ENCODE measurements around the gene PTPRG.
"Not testable (repeated sequence)": the region's sequence is repeated elsewhere in the genome, so short reads cannot be mapped to it uniquely, and the experiment has no call there.

PTPRG gene

DNA sequence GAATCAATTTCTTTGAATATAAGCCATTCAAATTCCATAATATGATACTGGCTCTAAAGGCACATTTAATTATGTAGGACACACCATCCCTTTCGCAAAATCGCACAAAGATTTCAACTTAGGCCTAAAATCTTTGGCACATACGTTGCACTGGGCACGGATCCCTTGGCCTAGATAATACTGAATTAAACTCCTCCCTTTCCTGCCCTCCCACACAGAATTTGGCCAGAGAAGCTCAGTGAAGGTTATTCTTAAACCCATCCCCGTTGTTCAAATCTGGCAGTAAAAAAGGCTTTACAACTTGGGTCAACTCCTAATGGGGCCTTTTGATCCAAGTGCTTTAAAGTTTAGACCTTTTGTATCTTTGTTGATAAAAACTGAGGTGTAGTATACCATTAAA, 247.2 kb downstream of the PTPRG start:
- no peak for DNase-seq

GRCh38 chr3:61808999-61809398, 247.6 kb downstream of the PTPRG start:
- no peak for DNase-seq

DNA sequence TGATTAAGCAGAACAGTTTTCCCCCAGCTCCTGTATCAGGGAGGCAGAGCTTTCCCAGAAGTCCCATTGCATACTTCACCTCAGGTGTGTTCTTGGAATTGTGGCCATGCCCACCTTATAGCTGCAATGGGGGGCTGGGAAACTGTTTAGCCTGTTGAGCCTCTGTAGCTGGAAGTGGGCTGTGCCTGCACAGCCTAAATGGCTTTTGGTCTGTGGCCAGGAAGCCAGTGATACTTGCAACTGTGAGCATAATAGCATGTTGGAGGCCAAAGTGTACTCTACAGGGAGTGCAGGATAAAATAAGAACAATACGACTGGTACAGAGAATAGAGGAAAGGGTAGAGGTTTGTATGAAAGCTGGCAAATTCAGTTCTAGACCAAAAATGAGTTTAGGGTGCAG, 248.5 kb downstream of the PTPRG start:
- no peak for DNase-seq

- DNase-seq, result no peak
Measured at GRCh38 chr3:61810953-61811497, 249.7 kb downstream of the PTPRG start.

DNA sequence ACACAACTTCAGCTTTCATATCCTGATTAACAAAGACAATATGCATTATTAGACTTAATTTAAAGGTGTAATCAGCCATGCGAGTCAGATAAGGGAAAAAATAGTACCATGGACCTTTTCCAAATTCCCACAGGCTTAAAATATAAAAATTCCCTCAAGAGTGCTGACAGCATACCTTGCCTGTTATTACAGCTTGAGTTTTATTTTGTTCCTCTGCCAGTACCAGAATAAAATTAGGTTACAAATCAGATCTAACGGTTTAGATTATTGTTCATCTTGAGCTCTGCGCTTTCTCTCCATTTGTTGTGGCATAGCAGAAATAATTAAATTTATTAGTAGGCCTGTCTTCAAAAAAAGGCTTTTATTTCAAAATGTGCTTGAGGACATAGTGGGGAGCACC, 250.3 kb downstream of the PTPRG start:
- no peak for DNase-seq

DNA sequence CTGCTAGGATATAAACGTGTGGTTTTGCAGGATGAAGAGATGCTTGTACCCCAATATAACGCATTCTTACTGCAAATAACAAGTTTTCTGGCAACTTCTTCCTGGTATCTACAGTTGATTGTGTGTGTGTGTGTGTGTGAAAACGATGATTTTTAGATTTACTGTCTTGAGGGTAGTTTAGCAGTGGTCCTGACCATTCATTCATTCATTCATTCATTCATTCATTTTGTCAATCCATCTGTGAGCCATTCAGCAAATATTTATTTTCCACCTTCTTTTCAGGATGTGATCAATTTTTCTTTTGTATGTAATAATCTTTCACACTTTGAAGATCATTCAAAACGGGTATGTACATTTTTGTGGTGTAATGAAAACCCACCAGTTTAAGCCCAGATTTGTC, 250.7 kb downstream of the PTPRG start:
- DNase-seq, result no peak

DNA sequence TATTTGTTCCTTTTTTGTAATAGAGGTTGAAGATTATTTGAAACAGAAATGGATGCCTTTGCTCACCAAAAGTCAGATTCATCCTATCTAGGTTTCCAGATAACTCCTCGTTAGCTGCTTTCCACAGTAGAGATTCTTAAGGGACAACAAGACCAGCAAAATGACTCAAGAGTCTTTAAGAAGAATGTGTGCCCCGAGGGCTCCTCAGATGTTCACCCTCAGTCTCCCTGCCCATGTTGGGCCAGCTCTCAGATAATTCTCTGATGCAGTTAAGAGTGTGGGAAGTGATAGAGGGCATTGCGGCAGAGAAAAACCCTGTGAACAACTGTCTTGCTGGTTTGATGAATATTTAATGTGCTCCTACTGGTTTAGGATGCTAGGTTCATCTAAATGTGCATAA, 251.1 kb downstream of the PTPRG start:
- no peak for DNase-seq

- DNase-seq, result no peak
Measured at GRCh38 chr3:61813636-61814035, 252.3 kb downstream of the PTPRG start.

DNA sequence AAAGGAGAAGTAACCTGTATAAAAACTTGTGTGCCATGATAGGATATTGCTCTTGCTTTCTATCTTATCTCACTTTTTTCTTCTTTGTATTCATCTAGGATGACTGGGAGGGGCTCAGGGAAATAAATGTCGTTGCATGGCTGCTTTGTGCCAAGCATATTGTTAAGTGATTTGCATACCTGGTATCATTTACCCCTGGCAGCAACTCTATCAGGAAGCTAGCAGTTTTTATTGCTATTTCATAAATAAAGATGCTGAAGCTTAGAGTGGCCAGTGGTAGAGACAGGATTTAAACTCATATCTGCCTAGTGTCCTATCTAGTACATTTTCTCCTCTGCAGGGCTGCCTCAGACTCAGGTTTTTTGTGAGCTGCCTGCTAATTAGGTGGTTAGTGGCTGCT, 253.3 kb downstream of the PTPRG start:
- DNase-seq, result no peak

- DNase-seq, result not testable (repeated sequence)
Measured at GRCh38 chr3:61816304-61816703, 254.9 kb downstream of the PTPRG start.

DNA sequence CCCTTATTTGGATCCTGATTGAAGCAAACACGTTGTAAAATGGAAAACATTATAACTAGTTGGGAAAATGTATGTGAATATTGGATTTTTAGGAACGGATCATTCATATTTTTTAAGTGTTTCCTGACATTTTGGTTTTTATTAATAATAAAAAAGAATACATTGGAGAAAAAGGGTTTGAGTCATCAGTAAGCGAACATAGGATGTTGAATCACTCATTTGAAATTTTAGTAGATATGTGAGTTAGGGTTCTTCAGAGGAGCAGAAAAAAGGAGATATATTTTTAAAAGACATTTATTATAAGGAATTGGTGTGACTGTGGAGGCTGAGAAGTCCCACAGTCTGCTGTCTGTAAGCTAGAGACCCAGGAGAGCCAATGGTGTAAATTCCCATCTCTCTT, 258.5 kb downstream of the PTPRG start:
- no peak for DNase-seq

DNA sequence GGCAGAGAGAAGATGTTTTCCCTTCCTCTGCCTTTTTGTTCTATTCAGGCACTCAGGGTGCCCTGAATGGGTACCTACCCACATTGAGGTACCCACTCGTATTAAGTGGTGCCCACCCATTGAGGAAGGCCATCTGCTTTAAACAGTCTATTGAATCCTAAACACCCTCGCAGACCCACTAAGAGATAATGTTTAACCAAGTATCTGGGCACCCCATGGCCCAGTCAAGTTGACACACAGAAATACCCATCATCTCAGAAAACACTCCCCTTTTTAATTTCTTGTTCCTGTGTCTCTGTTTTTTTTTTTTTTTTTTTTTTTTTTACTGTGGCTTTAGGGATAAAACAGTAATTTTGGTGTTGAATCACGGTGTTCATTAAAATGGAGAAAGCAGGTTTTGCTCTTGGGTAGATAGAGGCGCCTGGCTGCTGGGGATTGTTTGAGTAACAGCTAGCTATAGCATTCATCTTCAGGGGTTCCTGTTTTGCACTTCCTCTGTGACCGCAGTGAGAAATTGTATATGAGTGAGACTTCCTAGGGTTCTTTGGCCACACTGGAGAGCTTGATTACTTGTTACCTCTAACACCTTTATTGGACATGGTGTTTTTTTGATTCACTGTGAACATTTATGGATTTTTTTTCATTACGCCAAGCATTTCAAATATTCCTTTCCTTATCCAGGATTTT, 259.1 kb downstream of the PTPRG start:
- no peak for DNase-seq

DNA sequence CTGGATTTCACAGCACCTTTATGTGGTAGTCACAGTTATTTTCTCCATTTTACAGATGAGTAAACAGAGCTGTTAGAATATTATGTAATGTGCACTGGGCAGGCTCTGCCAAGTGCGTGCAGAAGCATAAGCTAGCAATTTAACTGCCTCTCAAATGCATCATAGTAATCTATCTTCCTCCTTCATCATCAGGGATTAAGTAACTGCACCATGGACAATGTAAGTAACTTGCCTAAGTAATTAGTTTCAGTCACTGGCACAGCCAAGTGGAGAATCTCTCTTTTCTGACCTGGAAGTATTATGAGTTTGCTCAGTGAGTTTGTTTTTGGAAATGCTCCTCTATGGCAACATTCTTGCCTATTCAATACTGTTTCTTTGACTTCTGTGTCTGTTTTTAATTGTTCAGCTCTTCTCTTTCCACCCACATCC, 260.5 kb downstream of the PTPRG start:
- no peak for DNase-seq

DNA sequence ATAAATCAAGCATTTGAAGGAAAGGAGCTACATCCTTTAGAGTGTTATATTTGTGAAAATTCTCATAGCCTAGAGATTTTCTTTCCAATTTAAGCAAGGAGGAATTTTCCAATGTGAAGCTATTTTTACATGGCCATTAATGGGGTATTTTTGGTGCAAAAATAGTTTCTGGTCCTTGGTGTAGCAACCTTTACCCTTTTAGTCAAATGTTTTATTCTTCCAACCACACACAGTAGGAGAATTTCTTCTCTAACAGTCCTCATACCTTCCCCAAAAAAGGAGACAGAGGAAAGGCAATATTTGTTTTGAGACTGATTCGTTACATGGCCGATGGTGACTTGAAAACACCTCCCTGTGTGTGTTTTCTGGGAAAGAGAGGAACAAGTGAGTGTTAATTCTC, 261.2 kb downstream of the PTPRG start:
- DNase-seq, result no peak

DNA sequence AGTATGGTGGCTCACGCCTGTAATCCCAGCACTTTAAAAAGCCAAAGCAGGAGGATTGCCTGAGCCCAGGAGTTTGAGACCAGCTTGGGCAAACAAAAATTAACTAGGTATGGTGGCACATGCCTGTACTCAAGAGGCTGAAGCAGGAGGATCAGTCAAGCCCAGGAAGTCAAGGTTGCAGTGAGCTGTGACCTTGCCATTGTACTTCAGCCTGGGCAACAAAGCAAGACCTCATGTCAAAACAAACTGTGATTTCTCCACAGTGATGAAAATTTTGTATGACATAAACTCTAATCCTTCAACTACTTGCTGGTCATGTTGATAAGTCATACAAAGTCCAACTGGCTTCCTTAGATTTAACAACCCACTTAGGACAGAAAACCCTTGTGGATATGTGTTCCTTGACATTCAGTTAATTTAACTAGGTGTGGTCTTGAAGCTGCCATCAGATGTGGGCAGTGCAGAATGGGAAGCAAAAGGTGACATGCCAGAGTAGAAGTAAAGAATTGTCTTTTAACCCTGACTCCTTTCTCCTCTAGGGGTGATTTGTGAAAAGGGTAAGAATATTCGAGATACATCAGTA, 263.3 kb downstream of the PTPRG start:
- DNase-seq, result no peak

- no peak for DNase-seq
Measured at GRCh38 chr3:61826161-61826560, 264.8 kb downstream of the PTPRG start.

DNA sequence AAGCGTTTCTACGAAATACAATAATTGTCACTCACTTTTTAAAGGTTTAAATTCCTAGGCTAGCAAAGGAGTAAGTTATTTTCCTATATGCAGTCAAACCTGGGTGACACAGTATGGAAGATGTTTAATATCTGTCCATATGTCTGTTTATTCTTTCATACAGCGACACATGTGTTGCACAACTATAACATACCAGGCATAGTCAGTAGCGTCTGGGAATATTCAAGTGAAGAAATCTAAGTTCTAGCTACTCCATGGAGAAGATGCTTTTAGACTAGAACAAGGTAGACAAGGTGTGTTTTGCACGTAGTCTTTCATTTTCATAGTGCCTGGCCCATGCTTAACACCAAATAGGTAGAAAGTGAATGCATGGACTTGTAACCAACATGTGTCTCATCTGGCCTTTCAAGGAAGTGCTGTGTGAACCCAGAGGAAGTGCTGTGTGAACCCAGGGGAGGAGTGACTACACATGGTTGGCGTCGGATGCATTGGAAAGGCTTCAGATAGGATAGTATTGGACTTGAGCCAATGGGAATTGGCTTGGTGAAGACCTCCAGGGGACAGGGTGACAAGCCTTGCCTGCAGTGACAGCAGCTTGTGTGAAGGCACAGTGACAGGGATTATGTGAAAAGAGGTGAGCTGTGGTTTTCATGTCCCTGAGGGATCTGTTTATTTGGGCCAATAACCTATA, 267.0 kb downstream of the PTPRG start:
- DNase-seq, result no peak

DNA sequence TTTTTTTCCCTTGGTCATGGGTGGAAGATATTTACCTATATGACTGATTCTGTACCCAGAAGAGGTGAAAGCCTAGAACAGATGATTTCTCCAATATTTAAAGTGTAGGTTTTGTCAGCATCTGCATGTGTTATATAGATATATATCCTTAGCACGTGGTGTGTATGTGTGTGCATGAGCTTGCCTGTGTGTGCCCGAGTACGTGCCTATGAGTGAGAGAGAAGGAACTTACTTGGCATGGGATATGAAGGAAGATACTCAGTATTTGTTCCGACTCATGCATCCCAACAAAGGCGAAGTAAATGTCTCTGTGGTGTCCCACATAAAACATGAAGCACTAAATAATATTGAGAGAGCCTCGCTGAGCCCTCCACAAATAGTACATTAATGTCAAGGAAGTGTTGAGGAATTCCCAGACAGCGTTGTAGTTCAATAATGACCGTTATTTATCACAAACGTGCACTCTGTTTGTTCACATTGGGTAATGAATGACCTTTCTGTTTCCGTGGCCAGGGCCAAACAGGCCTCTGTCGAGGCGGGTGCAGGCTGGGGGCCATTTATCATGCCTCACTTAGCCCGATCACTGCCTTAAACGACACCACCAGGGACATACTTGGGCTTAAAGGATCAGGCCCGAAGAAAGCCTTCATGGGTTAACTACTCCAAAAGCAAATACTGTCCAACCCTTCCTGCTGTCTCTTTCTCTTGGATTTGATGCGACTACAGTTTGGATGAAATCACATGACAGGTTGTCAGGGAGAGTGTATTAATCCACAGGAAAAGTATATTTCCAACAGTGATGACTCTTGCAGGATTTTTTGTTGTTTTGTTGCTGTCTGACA, 267.7 kb downstream of the PTPRG start:
- no peak for DNase-seq

- no peak for DNase-seq
Measured at GRCh38 chr3:61829722-61830350, 268.5 kb downstream of the PTPRG start.

- no peak for DNase-seq
Measured at GRCh38 chr3:61831973-61832372, 270.6 kb downstream of the PTPRG start.

- no peak for DNase-seq
Measured at GRCh38 chr3:61832375-61833229, 271.2 kb downstream of the PTPRG start.

DNA sequence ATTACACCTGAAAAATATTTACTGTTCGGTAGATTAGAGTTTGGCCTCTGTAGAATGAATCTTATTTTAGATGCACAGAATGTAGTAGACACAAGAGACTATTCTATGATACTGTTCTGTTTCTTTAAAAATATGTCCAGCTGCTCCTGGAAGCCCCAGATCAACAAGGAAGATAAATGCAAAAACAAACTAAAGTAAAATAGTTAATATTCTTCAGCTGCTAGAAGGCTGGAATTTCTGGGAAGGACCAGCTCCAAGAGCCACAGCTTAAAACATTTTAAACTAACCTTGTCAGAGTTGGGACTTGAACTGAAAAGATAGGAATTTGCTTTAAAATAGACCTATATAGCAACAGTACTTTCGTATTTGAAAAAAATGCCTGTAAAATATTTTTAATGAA, 277.9 kb downstream of the PTPRG start:
- no peak for DNase-seq

All from NCI-H510A treated with DMSO at 0.1 percent for 48 hours (cell line).